HepG2 (cell line): Measurements from ENCODE around the gene PASK. TPM values are rescaled to one million over a fixed set of nuclear protein-coding genes. Genes with fewer than 3 reads are reported as not detected.

ENCODE experiments used
- ERF ChIP-seq: IDR thresholded peaks from 2 replicates; pipeline ENCODE4 v1.6.1; 2018; ENCODE audit warnings: missing biosample characterization, missing genetic modification reagents
- HNRNPLL ChIP-seq: fragments of 200-400 bp; formaldehyde crosslinking; IDR thresholded peaks from 2 replicates; pipeline ENCODE4 v1.6.1; 2017; ENCODE audit warnings: mild to moderate bottlenecking, low read depth, low read length; ENCODE audit not compliant: poor library complexity, severe bottlenecking
- MATR3 ChIP-seq: sonication (generic); formaldehyde crosslinking; IDR thresholded peaks from 2 replicates; pipeline ENCODE4 v1.4.0; 2020; ENCODE audit warnings: missing genetic modification reagents
- MTF1 ChIP-seq: sonication (generic); formaldehyde crosslinking; IDR thresholded peaks from 2 replicates; pipeline ENCODE4 v1.5.0; 2020; ENCODE audit warnings: missing genetic modification reagents
- TFDP1 ChIP-seq: IDR thresholded peaks from 2 replicates; pipeline ENCODE4 v1.6.1; 2016; ENCODE audit warnings: missing compliant biosample characterization, missing genetic modification reagents, borderline replicate concordance
- ZBTB4 ChIP-seq: sonication (generic); formaldehyde crosslinking; IDR thresholded peaks from 2 replicates; pipeline ENCODE4 v1.4.0; 2020; ENCODE audit warnings: missing genetic modification reagents, mild to moderate bottlenecking, borderline replicate concordance
- ZNF451 ChIP-seq: sonication (generic); formaldehyde crosslinking; IDR thresholded peaks from 2 replicates; pipeline ENCODE4 v1.5.0; 2020; ENCODE audit warnings: mild to moderate bottlenecking, missing genetic modification reagents
- ZNF766 ChIP-seq: sonication (generic); formaldehyde crosslinking; IDR thresholded peaks from 2 replicates; pipeline ENCODE4 v1.5.0; 2020; ENCODE audit warnings: missing genetic modification reagents, borderline replicate concordance
- ZNF768 ChIP-seq: sonication (generic); formaldehyde crosslinking; IDR thresholded peaks from 2 replicates; pipeline ENCODE4 v1.4.0; 2020; ENCODE audit warnings: missing genetic modification reagents
- ZNF770 ChIP-seq: sonication (generic); formaldehyde crosslinking; IDR thresholded peaks from 2 replicates; pipeline ENCODE4 v1.5.0; 2020; ENCODE audit warnings: mild to moderate bottlenecking, missing genetic modification reagents
- polyA plus RNA-seq, 8 experiments: library from polyadenylated mRNA; depleted of rRNA in 3 of 8; stranded (reverse) in 7 of 8; unstranded in 1 of 8; fragments of >200 nt; fragmentation: Illumina TruSeq in 4 of 8; extraction: Trizol in 4 of 8; gene quantifications; 2 replicates each; pipeline versions ENCODE4 v1.2.1 to v1.2.3, GENCODE V29; 2011 to 2016; ENCODE audit warnings: low read depth in 4 of 8, missing spikeins in 1 of 8, mixed read lengths in 1 of 8; ENCODE audit not compliant: insufficient read depth in 1 of 8
- total RNA-seq, 5 experiments: library from RNA; depleted of rRNA; stranded (reverse); fragments of >200 nt; fragmentation: Illumina TruSeq; extraction: Trizol; gene quantifications; 2 replicates each; pipeline ENCODE4 v1.2.3, GENCODE V29; 2016; ENCODE audit warnings: low read depth in 1 of 5
- TF ChIP-seq, protein P1 (sequence below): sonication (generic); formaldehyde crosslinking; IDR thresholded peaks from 2 replicates; pipeline ENCODE4 v1.4.0; 2020; ENCODE audit warnings: missing genetic modification reagents, borderline replicate concordance
- TF ChIP-seq, protein P2 (sequence below): sonication (generic); formaldehyde crosslinking; IDR thresholded peaks from 2 replicates; pipeline ENCODE4 v1.8.0; 2022; ENCODE audit warnings: mild to moderate bottlenecking, missing genetic modification reagents, borderline replicate concordance

The PASK gene
- total and polyA plus RNA-seq, 2 of the 13 experiments (the other 11 are each of a cell fraction or from before 2014, with no cell fraction given) = 6.9 to 17.0 TPM

GRCh38 chr2:241081643-241082340 is 67.5 kb downstream of the PASK start (continued):
- TF ChIP-seq ZNF451 (CRISPR knock-in tag) = no peak
- TF ChIP-seq MATR3 (CRISPR knock-in tag) = no peak
- TF ChIP-seq ZNF768 (CRISPR knock-in tag) = no peak
- no peak for TF ChIP-seq TFDP1
- TF ChIP-seq MTF1 = peak; percentile 94
- TF ChIP-seq, protein P1, sequence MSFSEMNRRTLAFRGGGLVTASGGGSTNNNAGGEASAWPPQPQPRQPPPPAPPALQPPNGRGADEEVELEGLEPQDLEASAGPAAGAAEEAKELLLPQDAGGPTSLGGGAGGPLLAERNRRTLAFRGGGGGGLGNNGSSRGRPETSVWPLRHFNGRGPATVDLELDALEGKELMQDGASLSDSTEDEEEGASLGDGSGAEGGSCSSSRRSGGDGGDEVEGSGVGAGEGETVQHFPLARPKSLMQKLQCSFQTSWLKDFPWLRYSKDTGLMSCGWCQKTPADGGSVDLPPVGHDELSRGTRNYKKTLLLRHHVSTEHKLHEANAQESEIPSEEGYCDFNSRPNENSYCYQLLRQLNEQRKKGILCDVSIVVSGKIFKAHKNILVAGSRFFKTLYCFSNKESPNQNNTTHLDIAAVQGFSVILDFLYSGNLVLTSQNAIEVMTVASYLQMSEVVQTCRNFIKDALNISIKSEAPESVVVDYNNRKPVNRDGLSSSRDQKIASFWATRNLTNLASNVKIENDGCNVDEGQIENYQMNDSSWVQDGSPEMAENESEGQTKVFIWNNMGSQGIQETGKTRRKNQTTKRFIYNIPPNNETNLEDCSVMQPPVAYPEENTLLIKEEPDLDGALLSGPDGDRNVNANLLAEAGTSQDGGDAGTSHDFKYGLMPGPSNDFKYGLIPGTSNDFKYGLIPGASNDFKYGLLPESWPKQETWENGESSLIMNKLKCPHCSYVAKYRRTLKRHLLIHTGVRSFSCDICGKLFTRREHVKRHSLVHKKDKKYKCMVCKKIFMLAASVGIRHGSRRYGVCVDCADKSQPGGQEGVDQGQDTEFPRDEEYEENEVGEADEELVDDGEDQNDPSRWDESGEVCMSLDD (CRISPR knock-in tag) = peak; percentile 64; the same call in 1 of the 2 replicates
- 0 out of 2 replicates have a peak, but pooled peaks have one; percentile 38 for TF ChIP-seq ZNF766 (CRISPR knock-in tag)
- no peak for TF ChIP-seq ERF
- TF ChIP-seq ZNF770 (CRISPR knock-in tag) = no peak
- no peak for TF ChIP-seq ZBTB4 (CRISPR knock-in tag)
- peak; percentile 20 for TF ChIP-seq HNRNPLL
- TF ChIP-seq, protein P2, sequence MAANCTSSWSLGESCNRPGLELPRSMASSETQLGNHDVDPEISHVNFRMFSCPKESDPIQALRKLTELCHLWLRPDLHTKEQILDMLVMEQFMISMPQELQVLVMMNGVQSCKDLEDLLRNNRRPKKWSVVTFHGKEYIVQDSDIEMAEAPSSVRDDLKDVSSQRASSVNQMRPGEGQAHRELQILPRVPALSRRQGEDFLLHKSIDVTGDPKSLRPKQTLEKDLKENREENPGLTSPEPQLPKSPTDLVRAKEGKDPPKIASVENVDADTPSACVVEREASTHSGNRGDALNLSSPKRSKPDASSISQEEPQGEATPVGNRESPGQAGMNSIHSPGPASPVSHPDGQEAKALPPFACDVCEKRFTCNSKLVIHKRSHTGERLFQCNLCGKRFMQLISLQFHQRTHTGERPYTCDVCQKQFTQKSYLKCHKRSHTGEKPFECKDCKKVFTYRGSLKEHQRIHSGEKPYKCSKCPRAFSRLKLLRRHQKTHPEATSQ = no peak
